Stimulated activated CD4-positive, alpha-beta T cell treated with anti-CD3 and anti-CD28 coated beads, Interleukin-15, amount 100 ng/mL, for 48 hours (primary cell): ENCODE data around the gene WFDC12.
A peak's percentile ranks its signal among the peaks of the same experiment; 100 is the strongest.
"Not testable (repeated sequence)": the region's sequence is repeated elsewhere in the genome, so short reads cannot be mapped to it uniquely, and the experiment has no call there.

Experiments
- DNase-seq, 2 donors: peaks; one replicate each; pipeline ENCODE4 v3.0.0-alpha.2; 2020; ENCODE audit warnings: low read depth in 2 of 2

The WFDC12 gene

GRCh38 chr20:45124365-45124764, at the start of gene WFDC12:
Gene WFDC12 (minus strand): TSS chr20:45124465. CDS start chr20:45124447, 18 bp downstream.
- no peak for DNase-seq

- DNase-seq: no peak
These were observed 49.3 kb upstream of the WFDC12 start for GRCh38 chr20:45173522-45173921.

- DNase-seq: no peak
These were observed 40.6 kb upstream of the WFDC12 start for GRCh38 chr20:45164906-45165305.

- DNase-seq: no peak
These were observed 39.0 kb upstream of the WFDC12 start for GRCh38 chr20:45163083-45163803.

GRCh38 chr20:45157962-45158361, 33.7 kb upstream of the WFDC12 start:
- DNase-seq: no peak

- no peak for DNase-seq
These were observed 32.4 kb upstream of the WFDC12 start for GRCh38 chr20:45156713-45157112.

GRCh38 chr20:45154794-45155193, 30.5 kb upstream of the WFDC12 start:
- DNase-seq: not testable (repeated sequence)

- DNase-seq: no peak
These were observed 29.9 kb upstream of the WFDC12 start for GRCh38 chr20:45154183-45154582.

- DNase-seq: no peak
These were observed 29.5 kb upstream of the WFDC12 start for GRCh38 chr20:45153752-45154151.

GRCh38 chr20:45153147-45153546, 28.9 kb upstream of the WFDC12 start:
- DNase-seq: no peak

- DNase-seq: no peak
These were observed 28.1 kb upstream of the WFDC12 start for GRCh38 chr20:45152405-45152804.

- DNase-seq: no peak
These were observed 24.8 kb upstream of the WFDC12 start for GRCh38 chr20:45149062-45149461.

GRCh38 chr20:45140836-45141235, 16.6 kb upstream of the WFDC12 start:
- DNase-seq: no peak

- not testable (repeated sequence) for DNase-seq
These were observed 15.6 kb upstream of the WFDC12 start for GRCh38 chr20:45139733-45140375.

- DNase-seq: peak; percentile 68 to 81
These were observed 14.5 kb upstream of the WFDC12 start for GRCh38 chr20:45138561-45139300.

GRCh38 chr20:45136911-45137310, 12.6 kb upstream of the WFDC12 start:
- no peak for DNase-seq

GRCh38 chr20:45128099-45128498, 3.8 kb upstream of the WFDC12 start:
- no peak for DNase-seq

- no peak for DNase-seq
These were observed 2.9 kb downstream of the WFDC12 start for GRCh38 chr20:45121388-45121787.

GRCh38 chr20:45119556-45120266, 4.6 kb downstream of the WFDC12 start:
- no peak for DNase-seq

- DNase-seq: no peak
These were observed 6.2 kb downstream of the WFDC12 start for GRCh38 chr20:45118028-45118427.

- no peak for DNase-seq
These were observed 6.7 kb downstream of the WFDC12 start for GRCh38 chr20:45117581-45117980.

- no peak for DNase-seq
These were observed 8.4 kb downstream of the WFDC12 start for GRCh38 chr20:45115829-45116228.
